HG02885 (cell line): ENCODE measurements around the gene FLNB.

Experiments
- ATAC-seq: cut with Tn5 transposase; IDR thresholded peaks from one replicate; pipeline ENCODE4 v1.9.1; 2021; ENCODE audit warnings: mild to moderate bottlenecking; ENCODE audit not compliant: unreplicated experiment, poor library complexity

Gene FLNB

GRCh38 chr3:58155838-58156237, 147.6 kb downstream of the FLNB start:
- no peak for ATAC-seq

GRCh38 chr3:58157700-58158099, 149.5 kb downstream of the FLNB start:
- ATAC-seq = no peak

- ATAC-seq = no peak
Measured at GRCh38 chr3:58158442-58159153, 150.4 kb downstream of the FLNB start.

GRCh38 chr3:58160399-58160798, 152.2 kb downstream of the FLNB start:
- no peak for ATAC-seq

- ATAC-seq = no peak
Measured at GRCh38 chr3:58161435-58162398, 153.5 kb downstream of the FLNB start.

- ATAC-seq = no peak
Measured at GRCh38 chr3:58163234-58163633, 155.0 kb downstream of the FLNB start.

- no peak for ATAC-seq
Measured at GRCh38 chr3:58164199-58164879, 156.1 kb downstream of the FLNB start.

GRCh38 chr3:58164906-58165821, 156.9 kb downstream of the FLNB start:
- no peak for ATAC-seq

GRCh38 chr3:58167431-58168351, 159.5 kb downstream of the FLNB start:
- ATAC-seq = peak; percentile 71

GRCh38 chr3:58168498-58168897, 160.3 kb downstream of the FLNB start:
- no peak for ATAC-seq

GRCh38 chr3:58169371-58169770, 161.1 kb downstream of the FLNB start:
- ATAC-seq = no peak

GRCh38 chr3:58170376-58170775, 162.2 kb downstream of the FLNB start:
- no peak for ATAC-seq

- no peak for ATAC-seq
Measured at GRCh38 chr3:58171126-58171525, 162.9 kb downstream of the FLNB start.

GRCh38 chr3:58173029-58173668, 164.9 kb downstream of the FLNB start:
- no peak for ATAC-seq

- no peak for ATAC-seq
Measured at GRCh38 chr3:58173669-58174398, 165.6 kb downstream of the FLNB start.

- no peak for ATAC-seq
Measured at GRCh38 chr3:58175187-58175436, 166.9 kb downstream of the FLNB start.

GRCh38 chr3:58175437-58176184, 167.4 kb downstream of the FLNB start:
- no peak for ATAC-seq
